ENCODE data around the gene NAA15.

Gene NAA15

GRCh38 chr4:139282065-139282720 is 19.1 kb upstream of the NAA15 start:
- no peaks in the 10 kb centered on the region for H3K4me1 ChIP-seq (ENCODE audit: control insufficient read depth, insufficient read depth, low read length)
- ChIA-PET POLR2A (interaction anchor here (1.0 to 2.4 kb wide), 2 partner anchors 19 kb away, joined by 3 to 16 read pairs; partner anchors contain the start of gene NAA15), CTCF (interaction anchor here (0.6 to 1.9 kb wide), 4 partner anchors 10 to 969 kb away, joined by 3 to 11 read pairs (median 4); no protein-coding TSS in a partner anchor)
- no peaks in the 10 kb centered on the region for H3K36me3 ChIP-seq (ENCODE audit: control insufficient read depth in 2 of 2, insufficient read depth in 1 of 2, low read length in 2 of 2)
- peak; percentile 89 for TF ChIP-seq PRDM10 (tag by site-specific recombination; IDR thresholded peaks at IDR 0.05)
- TF ChIP-seq ZNF221 (tag by site-specific recombination; IDR thresholded peaks at IDR 0.05; ENCODE audit: borderline replicate concordance): no peak
- no peak overlapping the region for H3K27ac ChIP-seq (ENCODE audit: extremely low read depth, low read depth, low read length)
- no peaks in the 10 kb centered on the region for H3K9me3 ChIP-seq (ENCODE audit: control insufficient read depth, insufficient read depth, low read depth, low read length)
- no peak overlapping the region for H3K4me3 ChIP-seq (ENCODE audit: low read depth, low read length)

GRCh38 chr4:139282721-139283075 is 18.6 kb upstream of the NAA15 start:
- TF ChIP-seq HOXA7 (CRISPR knock-in tag; IDR thresholded peaks at IDR 0.05; ENCODE audit: borderline replicate concordance): no peak
- TF ChIP-seq ZNF335 (tag by site-specific recombination; conservative IDR thresholded peaks at IDR 0.05): no peak
- TF ChIP-seq ZNF416 (tag by site-specific recombination; IDR thresholded peaks at IDR 0.05): no peak
- no peak for TF ChIP-seq ZNF558 (tag by site-specific recombination; IDR thresholded peaks at IDR 0.05)
- TF ChIP-seq ZNF692 (tag by site-specific recombination; IDR thresholded peaks at IDR 0.05): no peak
- TF ChIP-seq ZNF214 (tag by site-specific recombination; IDR thresholded peaks at IDR 0.05; ENCODE audit: borderline replicate concordance): no peak
- no peak overlapping the region for H3K27ac ChIP-seq (ENCODE audit: extremely low read depth, low read depth, low read length)
- POLR2A ChIA-PET: interaction anchor here (1.0 kb wide), 1 partner anchor 18 kb away, joined by 3 read pairs; the partner anchor contains the start of gene NAA15
- no peaks in the 10 kb centered on the region for H3K36me3 ChIP-seq (ENCODE audit: control insufficient read depth in 2 of 2, insufficient read depth in 1 of 2, low read length in 2 of 2)
- no peak overlapping the region for H3K4me3 ChIP-seq (ENCODE audit: low read depth, low read length)
- no peaks in the 10 kb centered on the region for H3K4me1 ChIP-seq (ENCODE audit: control insufficient read depth, insufficient read depth, low read length)
- H3K9me3 ChIP-seq (ENCODE audit: control insufficient read depth, insufficient read depth, low read depth, low read length): no peaks in the 10 kb centered on the region
- CTCF ChIA-PET: interaction anchor here (0.6 to 1.9 kb wide), 2 partner anchors 13 to 68 kb away, joined by 4 to 11 read pairs; no protein-coding TSS in a partner anchor

GRCh38 chr4:139286186-139286698 is 15.1 kb upstream of the NAA15 start:
- POLR2A ChIA-PET: interaction anchor here (0.6 kb wide), 1 partner anchor 12 kb away, joined by 3 read pairs; no protein-coding TSS in a partner anchor
- Histone ChIP-seq H3K4me1 (ENCODE audit: control insufficient read depth, insufficient read depth, low read length) (no peaks in the 10 kb centered on the region), H3K27ac (ENCODE audit: extremely low read depth, low read depth, low read length) (no peak overlapping the region), H3K4me3 (ENCODE audit: low read depth, low read length) (no peak overlapping the region), H3K36me3 (ENCODE audit: control insufficient read depth in 2 of 2, insufficient read depth in 1 of 2, low read length in 2 of 2) (peaks cover 14 to 26% of the 10 kb centered on the region in 2 experiments), H3K9me3 (ENCODE audit: control insufficient read depth, insufficient read depth, low read depth, low read length) (no peaks in the 10 kb centered on the region)
- CTCF ChIA-PET: interaction anchor here (0.6 kb wide), 1 partner anchor 57 kb away, joined by 3 read pairs; no protein-coding TSS in a partner anchor
- TF ChIP-seq PBX3 (CRISPR knock-in tag; IDR thresholded peaks at IDR 0.05) (no peak), ZNF629 (tag by site-specific recombination; IDR thresholded peaks at IDR 0.05) (no peak), ZNF521 (tag by site-specific recombination; IDR thresholded peaks at IDR 0.05) (no peak), ZNF514 (tag by site-specific recombination; IDR thresholded peaks at IDR 0.05) (no peak), ZNF221 (tag by site-specific recombination; IDR thresholded peaks at IDR 0.05; ENCODE audit: borderline replicate concordance) (no peak), HOXA7 (CRISPR knock-in tag; IDR thresholded peaks at IDR 0.05; ENCODE audit: borderline replicate concordance) (no peak), ZNF791 (tag by site-specific recombination; IDR thresholded peaks at IDR 0.05) (no peak), ZNF10 (tag by site-specific recombination; IDR thresholded peaks at IDR 0.05) (no peak), ZNF37A (tag by site-specific recombination; IDR thresholded peaks at IDR 0.05) (no peak), ZBTB8A (tag by site-specific recombination; IDR thresholded peaks at IDR 0.05) (no peak), KLF10 (tag by site-specific recombination; IDR thresholded peaks at IDR 0.05) (no peak)
